Neuronal stem cell (in vitro differentiated cells): ENCODE data around the gene PRKCE.
A peak's percentile ranks its signal among the peaks of the same experiment; 100 is the strongest.

Source experiments
- DNase-seq: peaks from one replicate; pipeline ENCODE4 v3.0.0-alpha.2; 2013; ENCODE audit warnings: low spot score
- H2AFZ ChIP-seq: one replicate; pipeline ENCODE4 v1.6.1; 2013; ENCODE audit warnings: mild to moderate bottlenecking, low read length, inconsistent platforms
- H2AK5ac ChIP-seq: 2 replicates; pipeline ENCODE4 v1.6.1; 2013; ENCODE audit warnings: low read depth, mild to moderate bottlenecking, inconsistent platforms, low read length, moderate library complexity, mixed read lengths
- H2BK120ac ChIP-seq: 2 replicates; pipeline ENCODE4 v1.6.1; 2013; ENCODE audit warnings: low read depth, mild to moderate bottlenecking, inconsistent platforms, low read length, moderate library complexity, mixed read lengths
- H2BK12ac ChIP-seq: one replicate; pipeline ENCODE4 v1.6.1; 2013; ENCODE audit warnings: low read length, inconsistent platforms
- H2BK15ac ChIP-seq: 2 replicates; pipeline ENCODE4 v1.6.1; 2013; ENCODE audit warnings: mild to moderate bottlenecking, low read length, inconsistent platforms, mixed read lengths
- H2BK5ac ChIP-seq: one replicate; pipeline ENCODE4 v1.6.1; 2013; ENCODE audit warnings: inconsistent platforms, mild to moderate bottlenecking, low read length, moderate library complexity
- H3K14ac ChIP-seq: one replicate; pipeline ENCODE4 v1.6.1; 2013; ENCODE audit warnings: low read length, inconsistent platforms
- H3K18ac ChIP-seq: 2 replicates; pipeline ENCODE4 v1.6.1; 2013; ENCODE audit warnings: low read length, inconsistent platforms
- H3K23ac ChIP-seq: 2 replicates; pipeline ENCODE4 v1.6.1; 2013; ENCODE audit warnings: low read depth, mild to moderate bottlenecking, mixed read lengths, low read length, inconsistent platforms; ENCODE audit not compliant: poor library complexity
- H3K27ac ChIP-seq: replicated peaks from 3 replicates; pipeline ENCODE4 v1.5.1; 2013; ENCODE audit warnings: low read length, inconsistent platforms
- H3K27me3 ChIP-seq, 3 experiments: 2 replicates each; pipeline ENCODE4 v1.6.1; 2013; ENCODE audit warnings: low read length in 3 of 3, mild to moderate bottlenecking in 2 of 3, inconsistent platforms in 1 of 3, low read depth in 1 of 3, mixed read lengths in 1 of 3, moderate library complexity in 1 of 3; ENCODE audit not compliant: control insufficient read depth in 3 of 3, insufficient read depth in 3 of 3
- H3K36me3 ChIP-seq, 2 donors: replicated peaks in 1 of 2; 2 replicates each; pipeline ENCODE4 v1.6.1; 2013; ENCODE audit warnings: low read length in 2 of 2; ENCODE audit not compliant: control insufficient read depth in 2 of 2, insufficient read depth in 2 of 2
- H3K4ac ChIP-seq: 2 replicates; pipeline ENCODE4 v1.6.1; 2013; ENCODE audit warnings: inconsistent platforms, mild to moderate bottlenecking, low read length, moderate library complexity
- H3K4me1 ChIP-seq, 2 donors: 1 replicate in 1 of 2; 2 replicates in 1 of 2; pipeline ENCODE4 v1.6.1; 2013; ENCODE audit warnings: low read length in 2 of 2, low read depth in 1 of 2; ENCODE audit not compliant: control insufficient read depth in 2 of 2, insufficient read depth in 1 of 2
- H3K4me2 ChIP-seq: one replicate; pipeline ENCODE4 v1.6.1; 2013; ENCODE audit warnings: mild to moderate bottlenecking, low read length, inconsistent platforms; ENCODE audit not compliant: insufficient read depth, poor library complexity, severe bottlenecking
- H3K4me3 ChIP-seq, 2 donors: 2 replicates each; pipeline ENCODE4 v1.5.1; 2013; ENCODE audit warnings: low read length in 2 of 2, mild to moderate bottlenecking in 2 of 2, inconsistent platforms in 1 of 2, moderate library complexity in 1 of 2
- H3K79me1 ChIP-seq: one replicate; pipeline ENCODE4 v1.6.1; 2013; ENCODE audit warnings: low read depth, mild to moderate bottlenecking, inconsistent platforms, low read length, moderate library complexity
- H3K9ac ChIP-seq: one replicate; pipeline ENCODE4 v1.6.1; 2013; ENCODE audit warnings: mild to moderate bottlenecking, low read depth, low read length, inconsistent platforms; ENCODE audit not compliant: poor library complexity
- H3K9me3 ChIP-seq, 2 donors: replicated peaks in 1 of 2; 2 replicates each; pipeline versions ENCODE3 to v1.6.1; 2013; ENCODE audit warnings: low read length in 2 of 2, mild to moderate bottlenecking in 2 of 2, inconsistent platforms in 1 of 2, low read depth in 1 of 2, mixed read lengths in 1 of 2, moderate library complexity in 1 of 2; ENCODE audit not compliant: control insufficient read depth in 2 of 2, insufficient read depth in 1 of 2
- H4K8ac ChIP-seq: one replicate; pipeline ENCODE4 v1.6.1; 2013; ENCODE audit warnings: low read depth, mild to moderate bottlenecking, inconsistent platforms, low read length, moderate library complexity
- H4K91ac ChIP-seq: one replicate; pipeline ENCODE4 v1.6.1; 2013; ENCODE audit warnings: low read length, low read depth, mild to moderate bottlenecking, inconsistent platforms; ENCODE audit not compliant: poor library complexity
- WGBS, 2 donors: extraction: QIAGEN DNeasy Blood & Tissue Kit; methylation state at CpG; one replicate each; pipeline ENCODE4 v1.1.7; 2013; ENCODE audit warnings: missing lambda C conversion rate in 2 of 2, mixed read lengths in 1 of 2; ENCODE audit not compliant: insufficient read length in 2 of 2, insufficient replicate concordance in 1 of 2; ENCODE audit errors: extremely low coverage in 2 of 2; 5-methylcytosine and 5-hydroxymethylcytosine counted together

Gene PRKCE

DNA sequence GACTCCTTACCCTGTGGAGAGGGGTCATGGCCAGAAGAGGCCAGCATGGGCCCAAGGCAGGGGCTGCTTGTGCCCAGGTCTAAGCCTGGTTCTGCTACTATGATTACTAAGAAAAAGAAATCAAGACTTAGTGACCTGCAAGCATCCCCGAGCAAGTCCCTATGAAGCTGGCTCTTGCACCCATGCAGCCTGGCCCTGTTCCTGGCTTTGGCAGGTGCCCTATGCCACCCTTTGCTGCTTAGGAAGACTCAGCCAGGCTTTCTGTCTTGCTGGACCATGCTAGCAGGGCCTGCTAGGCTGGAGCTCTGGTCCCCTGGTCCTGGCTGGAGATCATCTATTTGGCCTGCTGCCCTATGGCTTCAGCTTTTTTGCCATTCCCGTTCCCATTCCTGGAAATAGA, 336.4 kb downstream of the PRKCE start:
- no peaks in the 10 kb centered on the region for H3K9me3 ChIP-seq
- no peak overlapping the region for H2AFZ ChIP-seq
- peaks cover 0 to 6% of the 10 kb centered on the region in 2 donors for H3K36me3 ChIP-seq
- H2BK120ac ChIP-seq = no peak overlapping the region
- no peak overlapping the region for H4K91ac ChIP-seq
- H3K27ac ChIP-seq = no peak overlapping the region
- H2AK5ac ChIP-seq = no peak overlapping the region
- H4K8ac ChIP-seq = no peak overlapping the region
- no peak overlapping the region for H3K4me2 ChIP-seq
- H2BK12ac ChIP-seq = no peak overlapping the region
- no peaks in the 10 kb centered on the region for H3K27me3 ChIP-seq
- no peak overlapping the region for H3K14ac ChIP-seq
- no peak overlapping the region for H2BK5ac ChIP-seq
- no peak overlapping the region for H3K4me3 ChIP-seq
- H3K9ac ChIP-seq = no peak overlapping the region
- no peak overlapping the region for H3K18ac ChIP-seq
- H3K4ac ChIP-seq = no peak overlapping the region
- WGBS, 2 donors = no CpG with 5 or more reads among the region's 2 CpGs
- H2BK15ac ChIP-seq = no peak overlapping the region
- peaks cover under 1 to 4% of the 10 kb centered on the region in 2 donors for H3K4me1 ChIP-seq
- H3K23ac ChIP-seq = no peak overlapping the region
- no peaks in the 10 kb centered on the region for H3K79me1 ChIP-seq
- DNase-seq = no peak

DNA sequence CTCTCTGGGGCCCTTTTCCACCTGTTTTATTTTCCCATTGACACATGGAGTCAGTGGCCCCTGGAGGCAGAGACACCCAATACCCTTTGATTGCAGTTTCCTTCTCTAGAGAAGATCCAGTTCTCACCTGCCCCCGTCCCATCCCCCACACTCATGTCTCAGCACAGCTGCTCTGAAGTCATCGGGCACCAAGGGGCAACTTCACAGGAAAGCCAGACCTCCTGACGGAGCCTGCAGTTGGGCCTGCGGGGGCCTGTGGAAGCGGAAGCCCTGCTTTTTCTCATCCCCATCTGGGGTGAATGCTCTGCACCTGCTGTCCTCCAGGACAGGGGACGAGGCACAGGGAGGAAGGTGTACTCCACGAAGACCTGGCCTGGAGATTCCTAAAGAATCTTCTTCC, 337.4 kb downstream of the PRKCE start:
- H3K4ac ChIP-seq = no peak overlapping the region
- no peak overlapping the region for H3K27ac ChIP-seq
- H4K8ac ChIP-seq = no peak overlapping the region
- H3K4me2 ChIP-seq = no peak overlapping the region
- no peak overlapping the region for H3K9ac ChIP-seq
- no peak overlapping the region for H2BK15ac ChIP-seq
- H3K18ac ChIP-seq = no peak overlapping the region
- peaks cover 2 to 7% of the 10 kb centered on the region in 2 donors for H3K4me1 ChIP-seq
- no peak overlapping the region for H2AFZ ChIP-seq
- no peak overlapping the region for H3K23ac ChIP-seq
- H3K79me1 ChIP-seq = no peaks in the 10 kb centered on the region
- H2BK12ac ChIP-seq = no peak overlapping the region
- peak overlapping the region; percentile 6 for H2AK5ac ChIP-seq
- no peak overlapping the region for H2BK5ac ChIP-seq
- no peak for DNase-seq
- H4K91ac ChIP-seq = no peak overlapping the region
- H3K14ac ChIP-seq = no peak overlapping the region
- H3K4me3 ChIP-seq = no peak overlapping the region
- no CpG with 5 or more reads among the region's 7 CpGs for WGBS, 2 donors
- H3K9me3 ChIP-seq = no peaks in the 10 kb centered on the region
- H3K27me3 ChIP-seq = no peaks in the 10 kb centered on the region
- H3K36me3 ChIP-seq = peaks cover 0 to 6% of the 10 kb centered on the region in 2 donors
- H2BK120ac ChIP-seq = no peak overlapping the region

DNA sequence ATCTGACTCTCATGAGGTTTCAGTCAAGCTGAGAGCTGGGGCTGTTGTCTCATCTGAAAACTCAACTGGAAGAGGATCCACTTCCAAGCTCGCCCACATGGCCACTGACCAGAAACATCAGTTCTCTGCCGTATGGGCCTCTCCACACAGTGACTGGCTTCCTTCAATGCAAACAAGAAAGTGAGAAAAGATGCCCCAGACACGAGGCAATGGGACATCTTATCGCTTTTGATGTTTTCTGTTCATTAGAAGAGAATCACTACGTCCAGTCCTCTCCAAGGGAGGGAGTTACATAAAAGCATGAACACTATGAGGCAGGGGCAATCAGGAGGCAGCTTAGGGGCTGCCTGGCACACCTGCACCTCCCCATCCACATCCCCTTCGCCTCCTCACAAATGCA, 338.7 kb downstream of the PRKCE start:
- Histone ChIP-seq H2BK12ac (no peak overlapping the region), H3K4me1 (peaks cover 2 to 7% of the 10 kb centered on the region in 2 donors), H3K9me3 (no peaks in the 10 kb centered on the region), H3K27ac (no peak overlapping the region), H4K8ac (no peak overlapping the region), H3K4ac (no peak overlapping the region), H2BK5ac (no peak overlapping the region), H3K9ac (no peak overlapping the region), H3K14ac (no peak overlapping the region), H3K36me3 (peaks cover 0 to 6% of the 10 kb centered on the region in 2 donors), H3K27me3 (no peaks in the 10 kb centered on the region), H3K4me3 (no peak overlapping the region), H3K18ac (no peak overlapping the region), H2BK120ac (no peak overlapping the region), H2BK15ac (no peak overlapping the region), H2AK5ac (no peak overlapping the region), H2AFZ (no peak overlapping the region), H4K91ac (no peak overlapping the region), H3K23ac (no peak overlapping the region), H3K4me2 (no peak overlapping the region), H3K79me1 (no peaks in the 10 kb centered on the region)
- DNase-seq = no peak
- WGBS, 2 donors = no CpG with 5 or more reads among the region's 6 CpGs

DNA sequence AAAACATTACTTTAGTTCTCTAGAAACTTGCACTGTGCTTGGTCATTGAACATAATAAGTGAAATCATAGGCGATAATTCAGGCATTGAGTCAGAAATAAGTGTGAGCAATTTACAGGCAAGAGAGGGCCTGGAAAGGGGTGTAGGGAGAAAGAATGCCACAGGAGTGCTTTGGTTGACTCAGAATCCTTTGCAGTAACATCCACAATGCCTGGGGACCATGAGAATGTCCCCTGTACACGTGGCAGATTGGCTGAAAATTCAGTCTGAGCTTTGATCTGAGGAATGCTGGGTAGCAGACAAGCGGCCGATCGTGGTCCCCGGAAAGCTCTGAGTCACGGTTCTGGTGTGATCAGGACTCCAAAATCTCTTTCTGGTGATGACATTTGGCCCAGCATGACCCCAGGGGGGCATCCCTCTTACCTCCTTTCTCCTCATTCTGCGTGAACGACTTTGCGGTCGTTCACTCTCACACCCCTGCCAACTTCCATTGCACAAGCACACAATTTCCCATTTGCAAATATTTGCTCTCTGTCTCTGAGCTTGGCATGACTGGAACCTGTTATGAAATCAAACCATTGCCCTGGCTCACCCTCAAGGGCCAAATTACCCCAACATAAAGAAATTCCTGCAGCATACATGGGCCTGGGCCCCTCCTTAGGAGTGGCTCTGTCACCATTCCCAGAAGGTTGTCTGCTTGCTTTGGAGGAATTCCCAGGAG, 340.7 kb downstream of the PRKCE start:
- Histone ChIP-seq H4K91ac (no peak overlapping the region), H2BK120ac (no peak overlapping the region), H2BK12ac (no peak overlapping the region), H3K18ac (no peak overlapping the region), H4K8ac (no peak overlapping the region), H3K4ac (no peak overlapping the region), H3K9me3 (no peaks in the 10 kb centered on the region), H3K4me1 (peaks cover 2% of the 10 kb centered on the region in 2 donors), H2BK15ac (no peak overlapping the region), H2AFZ (no peak overlapping the region), H3K79me1 (no peaks in the 10 kb centered on the region), H3K4me2 (no peak overlapping the region), H3K36me3 (peaks cover 0 to 6% of the 10 kb centered on the region in 2 donors), H3K4me3 (no peak overlapping the region), H3K27ac (no peak overlapping the region), H3K27me3 (no peaks in the 10 kb centered on the region), H3K23ac (no peak overlapping the region), H3K14ac (no peak overlapping the region), H2BK5ac (no peak overlapping the region), H3K9ac (no peak overlapping the region), H2AK5ac (no peak overlapping the region)
- no CpG with 5 or more reads among the region's 11 CpGs for WGBS, 2 donors
- no peak for DNase-seq
